GM19468 (cell line): Measurements from ENCODE around the gene SLC1A1.
"Not testable (repeated sequence)": the region's sequence is repeated elsewhere in the genome, so short reads cannot be mapped to it uniquely, and the experiment has no call there.

ENCODE experiments used
- ATAC-seq: cut with Tn5 transposase; IDR thresholded peaks from one replicate; pipeline ENCODE4 v1.9.1; 2021; ENCODE audit warnings: mild to moderate bottlenecking, moderate library complexity, moderate number of reproducible peaks; ENCODE audit not compliant: unreplicated experiment; ENCODE audit errors: extremely low read depth

Gene SLC1A1

DNA sequence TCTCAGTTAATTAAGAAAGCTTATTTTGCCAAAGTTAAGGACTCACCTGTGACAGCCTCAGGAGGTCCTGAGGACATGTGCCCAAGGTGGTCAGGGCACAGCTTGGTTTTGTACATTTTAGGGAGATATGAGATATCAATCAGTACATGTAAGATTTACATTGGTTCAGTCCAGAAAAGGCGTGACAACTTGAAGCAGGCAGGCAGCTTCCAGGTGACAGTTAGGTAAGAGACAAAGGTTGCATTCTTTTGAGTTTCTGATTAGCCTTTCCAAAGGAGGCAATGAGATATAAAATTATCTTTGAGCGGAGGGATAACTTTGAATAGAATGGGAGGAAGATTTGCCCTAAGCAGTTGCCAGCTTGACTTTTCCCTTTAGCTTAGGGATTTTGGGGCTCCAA lies 47.8 kb downstream of the SLC1A1 start:
- ATAC-seq, result no peak

DNA sequence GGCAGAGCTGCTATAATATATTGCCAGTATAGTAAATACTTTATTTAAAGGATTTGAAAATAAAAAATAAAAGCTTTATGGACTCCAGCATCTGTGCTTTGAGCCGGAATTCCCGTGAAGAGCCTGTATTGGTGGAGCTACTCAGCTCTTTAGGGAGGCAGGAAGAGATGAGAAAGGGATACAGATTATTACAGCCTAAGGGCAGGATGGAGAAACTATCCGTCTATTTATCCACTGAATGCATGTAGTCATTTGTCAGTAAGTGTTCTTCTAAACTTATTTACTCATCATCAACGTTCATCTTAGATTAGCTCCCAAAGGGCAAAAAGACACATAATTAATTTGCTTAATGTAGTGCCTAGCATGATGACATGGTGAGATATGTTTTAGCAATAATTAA lies 48.4 kb downstream of the SLC1A1 start:
- ATAC-seq, result no peak

DNA sequence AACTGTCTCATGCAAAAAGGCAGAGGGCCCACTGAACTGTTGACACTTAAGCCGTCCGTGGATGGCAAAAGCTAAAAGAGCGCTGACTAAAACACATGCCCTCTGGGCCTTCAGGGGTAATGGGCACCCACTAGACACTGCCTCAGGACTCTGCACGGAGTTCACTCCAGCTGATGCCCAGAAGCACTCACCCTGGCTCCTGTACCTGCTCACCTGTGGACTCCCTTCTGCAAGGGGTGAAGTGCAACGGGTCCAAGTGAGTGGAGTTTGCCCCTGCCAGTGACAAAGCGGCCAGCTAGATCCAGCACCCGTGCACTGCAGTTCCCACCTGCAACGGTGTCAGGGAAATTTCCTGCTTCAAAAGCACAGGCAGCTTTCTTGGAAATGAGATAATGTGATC lies 50.2 kb downstream of the SLC1A1 start:
- no peak for ATAC-seq

DNA sequence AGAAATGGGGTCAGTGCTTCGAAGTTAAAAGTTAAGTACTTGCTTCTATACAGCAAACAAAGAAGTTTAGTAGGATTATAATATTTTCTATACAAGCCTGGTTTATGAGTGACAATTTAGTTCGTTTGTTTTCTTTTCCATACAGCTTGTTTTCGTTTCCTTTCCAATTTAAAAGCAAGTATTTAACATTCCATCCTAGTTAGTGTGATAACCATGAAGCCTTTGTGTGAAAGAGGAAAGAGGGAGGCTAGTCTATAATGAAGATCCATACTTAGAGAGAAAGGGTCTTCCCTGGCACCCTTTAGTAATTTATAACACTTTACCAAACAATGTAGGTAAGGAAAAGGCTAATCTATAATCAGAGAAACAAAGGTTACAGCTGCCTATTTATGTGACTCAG lies 51.0 kb downstream of the SLC1A1 start:
- ATAC-seq, result no peak

DNA sequence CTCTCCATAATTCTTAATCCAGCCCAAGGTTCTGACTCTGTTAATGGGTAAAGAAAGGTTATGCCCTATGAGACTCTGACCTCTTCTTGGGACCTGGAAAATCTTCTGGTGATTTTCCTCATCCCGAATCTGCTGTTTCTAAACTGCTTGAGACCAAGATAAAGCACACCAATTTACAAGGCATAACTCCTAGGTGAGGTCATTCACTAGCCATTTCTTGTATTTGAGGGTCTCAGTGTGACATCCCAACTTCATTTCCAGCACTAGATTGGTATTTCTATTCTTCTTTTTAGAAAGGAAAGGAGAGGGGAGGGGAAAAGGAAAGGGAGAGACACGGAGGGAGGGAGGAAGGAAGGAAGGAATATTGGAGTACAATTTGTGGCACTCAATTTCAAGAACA lies 51.6 kb downstream of the SLC1A1 start:
- ATAC-seq, result no peak

DNA sequence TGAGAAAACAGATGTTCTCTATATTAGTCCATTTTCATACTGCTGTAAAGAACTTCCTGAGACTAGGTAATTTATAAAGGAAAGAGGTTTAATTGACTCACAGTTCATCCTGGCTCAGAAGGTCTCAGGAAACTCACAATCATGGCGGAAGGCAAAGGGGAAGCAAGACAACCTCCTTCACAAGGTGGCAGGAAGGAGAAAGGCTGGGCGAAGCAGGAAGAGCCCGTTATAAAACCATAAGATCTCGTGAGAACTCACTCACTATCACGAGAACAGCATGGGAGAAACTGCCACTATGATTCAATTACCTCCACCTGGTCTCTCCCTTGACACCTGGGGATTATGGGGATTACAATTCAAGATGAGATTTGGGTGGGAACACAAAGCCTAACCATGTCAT lies 54.4 kb downstream of the SLC1A1 start:
- ATAC-seq, result not testable (repeated sequence)

DNA sequence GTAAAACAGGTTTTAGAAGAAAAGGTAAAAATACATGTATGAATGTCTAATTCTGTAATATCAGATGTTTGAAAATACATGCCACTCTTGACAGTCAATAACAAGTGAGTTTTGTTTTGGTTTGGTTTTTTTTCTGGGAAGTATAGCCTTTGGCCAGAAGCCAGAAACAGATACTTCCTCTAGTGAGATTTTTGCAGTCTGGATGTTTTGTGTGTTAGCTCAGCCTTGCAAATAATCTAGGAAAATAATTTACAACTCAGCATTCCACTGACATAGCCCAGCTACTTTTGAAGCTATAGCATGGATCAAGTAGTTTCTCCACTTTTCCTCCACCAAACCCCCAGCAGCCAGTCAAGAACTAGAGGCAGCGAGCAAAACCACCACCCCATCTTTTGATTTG lies 56.7 kb downstream of the SLC1A1 start:
- no peak for ATAC-seq

DNA sequence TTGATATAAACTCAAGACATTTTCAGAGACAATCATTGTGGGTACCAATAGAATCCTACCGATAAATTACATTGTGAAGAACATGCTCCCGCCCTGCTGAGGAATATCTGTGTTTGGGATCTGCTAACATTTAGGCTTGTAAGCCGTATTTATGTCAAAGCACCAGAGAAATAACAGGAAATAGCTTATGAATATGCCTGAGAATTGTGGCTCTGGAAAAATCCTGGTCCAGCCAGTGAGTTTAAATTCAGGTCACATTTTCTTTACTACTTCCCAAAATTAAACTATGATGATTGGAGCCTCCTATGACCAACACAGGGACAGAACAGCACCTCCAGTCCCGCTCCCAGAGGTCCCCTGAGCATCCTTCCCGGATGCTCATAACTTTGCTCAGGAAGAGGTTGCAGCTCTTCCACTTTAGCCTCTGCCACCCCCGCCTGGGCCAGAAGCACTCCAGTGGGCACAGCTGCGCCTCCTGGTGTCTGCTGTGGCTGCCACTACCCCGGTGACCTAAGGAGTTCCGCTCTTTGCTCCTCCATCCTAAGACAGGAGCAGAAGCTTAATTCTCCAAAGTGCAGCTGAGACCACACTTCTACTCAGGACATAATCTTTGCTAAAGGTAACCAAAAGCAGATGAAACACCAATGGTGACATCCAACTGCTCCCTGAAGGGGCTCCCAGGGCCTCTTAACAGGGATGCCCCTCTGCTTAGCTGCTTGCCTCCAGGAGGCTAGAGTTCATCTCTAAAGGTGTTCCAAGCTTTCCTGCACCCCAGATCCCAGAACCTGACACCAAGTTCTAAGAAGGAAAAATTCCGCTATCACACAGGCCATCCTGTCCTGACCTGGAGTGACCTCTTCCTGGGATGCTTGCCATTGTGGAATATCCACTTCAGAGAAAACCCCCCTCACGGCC lies 58.8 kb downstream of the SLC1A1 start:
- ATAC-seq, result no peak

DNA sequence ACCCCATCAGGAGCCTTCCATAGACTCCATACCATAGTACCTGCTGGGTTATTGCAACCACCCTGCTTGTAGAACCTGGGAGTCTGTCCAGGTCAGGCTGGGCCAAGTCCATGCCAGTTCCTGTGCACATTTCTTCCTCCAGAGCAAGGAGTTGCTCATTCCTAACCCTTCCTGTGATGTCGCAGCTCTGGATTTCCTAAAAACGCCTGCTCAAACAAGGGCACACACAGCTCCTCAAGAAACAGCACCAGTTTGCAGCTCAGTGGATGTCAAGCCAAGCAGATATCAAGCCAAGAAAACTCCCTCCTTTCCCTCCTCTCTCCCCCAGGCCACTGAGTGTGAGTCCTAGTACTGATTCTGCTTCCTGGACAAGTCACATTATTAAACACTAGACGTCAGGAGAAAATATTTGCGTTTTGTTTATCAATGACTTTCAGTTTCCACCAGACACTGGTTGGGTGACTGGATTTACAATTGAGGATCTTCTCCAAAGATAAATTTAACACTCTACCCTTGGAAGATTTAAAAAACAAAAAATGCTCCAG lies 59.6 kb downstream of the SLC1A1 start:
- no peak for ATAC-seq

DNA sequence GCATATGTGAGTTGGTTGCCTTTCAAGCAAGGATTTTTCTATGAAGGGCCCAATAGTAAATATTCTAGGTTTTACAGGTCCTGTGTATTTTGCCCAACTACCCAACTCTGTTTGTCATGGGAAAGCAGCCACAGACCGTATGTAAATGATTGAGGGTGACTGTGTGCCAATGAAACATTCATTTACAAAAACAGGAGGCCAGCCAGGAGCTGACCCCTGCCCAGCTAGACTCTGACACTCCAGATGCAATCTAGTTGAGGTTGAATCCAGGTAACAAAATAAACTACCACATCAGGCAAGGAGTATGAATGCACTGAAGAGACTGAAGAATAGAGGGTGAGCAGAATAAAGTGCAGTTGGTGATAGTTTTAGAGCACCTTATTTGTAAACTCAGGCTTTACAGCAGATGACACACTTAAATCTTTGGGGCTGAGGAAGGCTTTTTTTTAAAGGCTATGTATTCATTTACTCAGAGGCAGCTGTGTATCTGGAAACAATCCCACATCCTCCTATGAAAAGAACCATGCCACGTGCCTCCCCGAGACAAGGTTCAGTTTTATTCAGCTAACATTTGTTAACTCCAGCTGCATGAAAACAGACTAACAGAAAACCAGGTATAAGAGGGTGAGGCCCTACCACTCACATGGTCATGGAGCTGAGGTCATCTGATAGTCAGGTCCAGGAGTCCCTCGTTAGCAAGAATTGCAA lies 60.7 kb downstream of the SLC1A1 start:
- ATAC-seq, result no peak

DNA sequence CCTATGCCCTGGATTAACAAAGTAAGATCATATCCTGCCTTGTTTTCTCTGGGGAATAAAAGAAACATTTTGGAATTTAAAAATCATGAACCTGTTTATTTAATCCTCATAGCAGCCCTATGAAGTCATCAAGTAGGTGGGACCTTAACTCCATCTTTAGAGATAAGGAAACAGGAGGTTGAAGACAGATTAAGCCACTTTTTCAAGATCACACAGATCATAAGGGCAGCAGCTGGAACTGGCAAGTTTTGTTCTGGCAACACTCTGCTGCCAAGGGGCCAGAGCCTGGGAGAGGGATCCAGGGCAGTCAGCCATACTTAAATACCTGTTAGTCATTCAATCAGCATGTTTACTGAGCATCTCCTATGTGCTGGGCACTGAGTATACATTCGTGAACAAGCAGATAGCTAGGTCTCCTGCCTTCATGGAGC lies 63.7 kb downstream of the SLC1A1 start:
- no peak for ATAC-seq

DNA sequence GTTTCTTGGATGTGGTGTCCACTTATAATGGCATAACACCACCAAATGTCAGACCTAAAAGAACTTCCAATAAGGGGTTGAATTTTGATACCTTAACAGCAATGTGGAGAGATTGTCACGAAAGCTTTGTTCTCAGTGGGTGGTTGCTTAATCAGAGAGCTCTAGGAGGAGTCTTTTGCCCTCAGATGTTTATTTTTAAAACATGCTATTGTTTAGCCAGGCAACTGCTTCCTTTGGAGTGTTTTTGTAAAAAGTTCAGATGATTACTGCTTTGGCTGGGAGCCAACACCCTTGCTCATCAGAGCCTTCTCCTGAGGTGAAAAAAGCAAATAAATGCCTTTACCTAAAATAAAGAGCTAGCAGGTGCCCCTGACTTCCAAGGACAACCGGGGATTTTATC lies 65.0 kb downstream of the SLC1A1 start:
- ATAC-seq, result no peak

DNA sequence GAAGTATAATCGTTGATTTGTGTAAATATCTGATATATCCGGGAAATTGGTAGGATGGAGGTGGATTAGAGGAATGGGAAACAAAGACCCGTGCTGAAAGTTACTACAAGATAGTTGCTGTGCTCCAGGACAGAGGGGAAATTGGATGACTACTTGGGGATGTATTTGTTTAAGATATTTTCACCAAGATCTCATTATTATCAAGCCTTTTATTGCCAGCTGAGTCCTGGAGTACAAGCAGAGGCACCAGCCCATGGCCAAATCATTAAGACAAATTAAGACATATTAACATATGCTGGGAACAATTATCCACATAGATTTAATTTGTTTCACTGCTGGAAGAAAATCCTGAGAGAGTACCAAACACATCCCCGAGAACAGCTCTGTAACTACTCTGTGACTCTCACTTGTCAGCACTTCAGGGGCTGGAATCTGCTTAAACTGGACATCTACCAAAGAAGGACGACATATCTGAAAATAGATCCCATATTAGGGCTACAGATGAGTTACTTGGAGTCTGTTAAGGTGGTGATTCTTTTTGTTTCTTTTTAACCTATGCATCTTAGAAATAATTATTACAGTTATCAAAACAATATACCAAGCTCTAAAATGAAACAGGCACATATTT lies 68.2 kb downstream of the SLC1A1 start:
- ATAC-seq, result no peak

DNA sequence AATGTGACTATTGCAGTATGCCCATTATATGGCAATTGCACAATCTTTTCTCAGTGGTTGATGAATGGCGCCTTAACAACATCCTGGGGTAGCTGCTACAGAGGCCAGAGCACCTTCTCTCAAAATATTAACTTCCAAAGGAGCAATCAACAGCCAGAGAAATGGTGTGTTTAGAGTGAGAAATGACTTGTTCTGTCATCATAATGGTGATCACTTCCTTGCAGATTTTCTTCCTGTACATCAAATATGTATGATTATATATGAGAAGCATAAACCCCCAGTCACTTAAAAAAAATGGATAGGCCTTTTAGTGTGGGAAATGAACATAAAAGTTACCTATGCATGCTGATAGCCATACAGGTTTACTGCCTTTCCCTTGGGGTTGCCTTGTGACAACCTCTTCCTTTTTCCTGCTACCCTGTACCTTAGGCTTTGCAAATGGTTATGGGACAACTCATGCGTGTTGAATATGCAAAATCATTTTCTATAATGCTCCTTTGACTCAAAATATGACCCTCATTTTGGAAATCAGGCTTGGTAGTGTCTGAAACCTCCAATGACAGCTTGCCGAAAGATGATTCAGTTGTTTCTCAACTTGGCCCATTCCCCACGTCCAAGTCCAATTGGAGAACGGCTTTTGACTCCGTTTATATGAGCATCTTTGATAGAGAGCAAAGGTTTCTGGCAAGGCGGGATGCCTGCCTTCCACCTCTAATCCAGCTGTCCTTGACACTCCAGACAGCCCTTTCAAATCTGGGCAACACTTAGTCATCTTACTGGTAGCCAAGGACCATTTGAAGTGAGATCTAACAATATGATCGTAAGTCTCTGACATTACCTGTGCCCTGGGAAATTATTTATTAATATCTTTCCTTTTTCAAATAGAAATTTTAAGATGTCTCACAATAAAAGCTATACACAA lies 69.3 kb downstream of the SLC1A1 start:
- no peak for ATAC-seq

DNA sequence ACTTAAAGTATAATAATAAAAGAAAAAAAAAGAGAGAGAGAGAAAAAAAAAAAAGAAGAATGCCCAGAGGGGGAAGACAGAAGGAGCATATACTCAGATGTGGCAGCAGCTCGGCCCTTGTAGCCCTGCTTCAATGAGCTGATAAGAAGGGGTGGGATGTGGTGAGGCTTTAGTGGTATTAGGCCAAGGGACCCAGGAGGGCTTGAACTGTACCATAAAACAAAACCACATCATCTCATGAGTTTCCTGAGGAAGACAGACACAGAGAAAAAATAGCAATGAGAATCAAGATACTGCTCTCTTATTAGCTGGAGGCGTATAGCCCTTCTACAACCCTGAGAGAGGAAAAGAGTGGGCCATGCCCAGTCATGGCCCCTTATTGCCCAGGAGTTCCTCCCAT lies 72.8 kb downstream of the SLC1A1 start:
- no peak for ATAC-seq

DNA sequence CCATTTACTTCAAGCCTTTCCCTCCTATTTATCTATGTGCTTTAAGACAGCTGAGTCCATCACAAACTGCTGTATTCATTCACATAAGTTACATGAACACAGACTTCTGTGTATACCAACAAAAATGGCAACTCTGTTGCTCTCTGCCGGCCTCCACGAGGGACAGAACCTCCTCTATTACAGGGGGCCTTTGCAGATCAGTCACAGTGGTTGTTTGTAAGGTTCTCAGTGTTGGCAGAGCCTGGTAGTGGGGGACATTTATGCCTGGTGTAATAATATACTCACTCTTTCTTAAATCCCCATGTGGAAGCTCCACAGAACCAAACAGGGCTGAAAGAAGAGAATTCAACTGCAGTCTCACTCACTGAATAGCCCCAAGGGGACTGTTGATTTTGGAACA lies 76.5 kb downstream of the SLC1A1 start:
- no peak for ATAC-seq

DNA sequence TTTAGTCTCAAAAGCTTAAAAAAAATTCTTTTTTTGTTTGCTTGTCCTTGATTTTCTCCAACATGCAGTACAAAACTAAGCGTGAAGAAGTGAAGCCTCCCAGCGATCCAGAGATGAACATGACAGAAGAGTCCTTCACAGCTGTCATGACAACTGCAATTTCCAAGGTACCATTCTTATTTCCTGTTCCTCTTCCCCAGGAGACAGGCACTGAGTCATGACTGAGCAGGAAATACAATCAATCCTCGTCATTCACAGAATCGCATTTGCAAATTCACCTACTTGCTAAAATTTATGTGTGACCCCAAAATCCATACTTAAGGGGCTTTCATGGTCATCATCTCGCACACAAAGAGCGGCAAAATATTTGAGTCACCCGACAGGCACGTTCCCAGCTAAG lies 77.3 kb downstream of the SLC1A1 start:
- no peak for ATAC-seq

DNA sequence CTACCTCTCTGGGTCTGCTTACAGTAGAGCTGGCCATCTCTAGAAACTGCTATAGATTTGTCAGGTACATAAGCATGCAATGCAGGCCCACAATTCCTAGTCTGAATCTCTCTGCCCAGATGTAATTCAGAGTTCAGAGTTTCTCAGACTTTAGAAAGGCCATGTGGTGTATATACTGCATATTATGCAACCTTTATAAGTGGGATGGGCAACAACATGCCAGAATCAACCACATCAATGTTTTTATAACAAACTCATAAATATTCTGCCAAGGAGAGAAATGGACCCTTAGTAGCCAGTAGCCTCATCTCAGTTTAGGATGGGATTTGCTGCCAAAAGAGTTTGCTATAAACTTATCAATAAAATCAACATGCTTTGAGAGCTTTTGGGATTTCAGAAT lies 78.8 kb downstream of the SLC1A1 start:
- ATAC-seq, result no peak

DNA sequence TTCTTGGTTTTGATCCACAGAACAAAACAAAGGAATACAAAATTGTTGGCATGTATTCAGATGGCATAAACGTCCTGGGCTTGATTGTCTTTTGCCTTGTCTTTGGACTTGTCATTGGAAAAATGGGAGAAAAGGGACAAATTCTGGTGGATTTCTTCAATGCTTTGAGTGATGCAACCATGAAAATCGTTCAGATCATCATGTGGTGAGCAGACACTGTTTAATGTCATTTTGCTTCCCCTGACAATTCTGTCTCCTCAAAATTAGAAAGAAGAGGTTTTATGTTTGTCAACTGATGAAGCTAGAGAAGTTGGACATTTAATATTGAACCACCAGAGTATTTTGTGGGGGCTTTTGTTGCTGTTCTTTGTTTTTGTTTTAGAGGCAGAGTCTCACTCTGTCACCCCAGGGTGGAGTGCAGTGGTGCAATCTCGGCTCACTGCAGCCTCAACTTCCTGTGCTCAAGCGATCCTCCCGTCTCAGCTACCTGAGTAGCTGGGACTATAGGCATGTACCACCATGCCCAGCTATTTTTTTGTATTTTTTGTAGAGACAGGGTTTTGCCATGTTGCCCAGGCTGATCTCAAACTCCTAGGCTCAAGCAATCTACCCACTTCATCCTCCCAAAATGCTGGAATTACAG lies 82.0 kb downstream of the SLC1A1 start:
- no peak for ATAC-seq
